ENCODE measurements around the gene STK24.
"Not testable (repeated sequence)": the region's sequence is repeated elsewhere in the genome, so short reads cannot be mapped to it uniquely, and the experiment has no call there.

STK24 gene

GRCh38 chr13:98571955-98572662 is 4.8 kb downstream of the STK24 start:
- TF ChIP-seq CTCF (conservative IDR thresholded peaks at IDR 0.05; ENCODE audit: low read depth, low read length): no peak
- DNase-seq (ENCODE audit: low read depth): peak; percentile 37
- H3K4me3 ChIP-seq (ENCODE audit: low read depth, low read length): no peak overlapping the region

GRCh38 chr13:98570929-98571372 is 6.0 kb downstream of the STK24 start:
- peak; percentile 35 for DNase-seq (ENCODE audit: low read depth)
- no peak overlapping the region for H3K4me3 ChIP-seq (ENCODE audit: low read depth, low read length)

GRCh38 chr13:98569494-98570367 is 7.2 kb downstream of the STK24 start:
- DNase-seq (ENCODE audit: low read depth): peak; percentile 87
- not testable (repeated sequence) for H3K4me3 ChIP-seq (ENCODE audit: low read depth, low read length)

More at GRCh38 chr13:98570929-98571372, 6.0 kb downstream of the STK24 start:
- TF ChIP-seq CTCF (conservative IDR thresholded peaks at IDR 0.05; ENCODE audit: low read depth, low read length): no peak

GRCh38 chr13:98568918-98569317 is 8.0 kb downstream of the STK24 start:
- no peak overlapping the region for H3K4me3 ChIP-seq (ENCODE audit: low read depth, low read length)
- TF ChIP-seq CTCF (conservative IDR thresholded peaks at IDR 0.05; ENCODE audit: low read depth, low read length): no peak
- DNase-seq (ENCODE audit: low read depth): no peak

- no peak for TF ChIP-seq CTCF (conservative IDR thresholded peaks at IDR 0.05; ENCODE audit: low read depth, low read length)
- no peak overlapping the region for H3K4me3 ChIP-seq (ENCODE audit: low read depth, low read length)
- no peak for DNase-seq (ENCODE audit: low read depth)
Measured at GRCh38 chr13:98567140-98567539, 9.8 kb downstream of the STK24 start.

- no peak overlapping the region for H3K4me3 ChIP-seq (ENCODE audit: low read depth, low read length)
- no peak for DNase-seq (ENCODE audit: low read depth)
Measured at GRCh38 chr13:98565726-98566565, 11.0 kb downstream of the STK24 start.

More at GRCh38 chr13:98565726-98566565, 11.0 kb downstream of the STK24 start:
- no peak for TF ChIP-seq CTCF (conservative IDR thresholded peaks at IDR 0.05; ENCODE audit: low read depth, low read length)

Measured in choroid plexus epithelial cell (primary cell).